ENCODE measurements around the gene TTC39A.
"Not testable (repeated sequence)": the region's sequence is repeated elsewhere in the genome, so short reads cannot be mapped to it uniquely, and the experiment has no call there.

Gene TTC39A

GRCh38 chr1:51266791-51267190 is 63.6 kb downstream of the TTC39A start:
- no peak for DNase-seq (ENCODE audit: low read depth in 3 of 3)

GRCh38 chr1:51266181-51266580 is 64.2 kb downstream of the TTC39A start:
- DNase-seq (ENCODE audit: low read depth in 3 of 3): no peak

GRCh38 chr1:51265618-51266017 is 64.7 kb downstream of the TTC39A start:
- DNase-seq (ENCODE audit: low read depth in 3 of 3): no peak

GRCh38 chr1:51264451-51264850 is 65.9 kb downstream of the TTC39A start:
- DNase-seq (ENCODE audit: low read depth in 3 of 3): no peak

- DNase-seq (ENCODE audit: low read depth in 3 of 3): no peak
These were observed 67.0 kb downstream of the TTC39A start for GRCh38 chr1:51263147-51263877.

GRCh38 chr1:51255331-51255730 is 75.0 kb downstream of the TTC39A start:
- DNase-seq (ENCODE audit: low read depth in 3 of 3): no peak

GRCh38 chr1:51253691-51254090 is 76.7 kb downstream of the TTC39A start:
- no peak for DNase-seq (ENCODE audit: low read depth in 3 of 3)

GRCh38 chr1:51252366-51252765 is 78.0 kb downstream of the TTC39A start:
- no peak for DNase-seq (ENCODE audit: low read depth in 3 of 3)

GRCh38 chr1:51251165-51251564 is 79.2 kb downstream of the TTC39A start:
- DNase-seq (ENCODE audit: low read depth in 3 of 3): not testable (repeated sequence)

GRCh38 chr1:51250729-51251128 is 79.6 kb downstream of the TTC39A start:
- DNase-seq (ENCODE audit: low read depth in 3 of 3): not testable (repeated sequence)

GRCh38 chr1:51249445-51249844 is 80.9 kb downstream of the TTC39A start:
- no peak for DNase-seq (ENCODE audit: low read depth in 3 of 3)

GRCh38 chr1:51247499-51247898 is 82.9 kb downstream of the TTC39A start:
- DNase-seq (ENCODE audit: low read depth in 3 of 3): no peak

GRCh38 chr1:51247022-51247421 is 83.3 kb downstream of the TTC39A start:
- no peak for DNase-seq (ENCODE audit: low read depth in 3 of 3)

GRCh38 chr1:51242546-51242945 is 87.8 kb downstream of the TTC39A start:
- no peak for DNase-seq (ENCODE audit: low read depth in 3 of 3)

GRCh38 chr1:51241119-51241518 is 89.2 kb downstream of the TTC39A start:
- no peak for DNase-seq (ENCODE audit: low read depth in 3 of 3)

- DNase-seq (ENCODE audit: low read depth in 3 of 3): no peak
These were observed 90.3 kb downstream of the TTC39A start for GRCh38 chr1:51240084-51240483.

- no peak for DNase-seq (ENCODE audit: low read depth in 3 of 3)
These were observed 92.3 kb downstream of the TTC39A start for GRCh38 chr1:51238034-51238403.

- no peak for DNase-seq (ENCODE audit: low read depth in 3 of 3)
These were observed 92.9 kb downstream of the TTC39A start for GRCh38 chr1:51237351-51238033.
